HG02623 (cell line): Measurements from ENCODE around the gene CCDC122.

Source experiments
- ATAC-seq: cut with Tn5 transposase; IDR thresholded peaks from one replicate; pipeline ENCODE4 v1.9.1; 2021; ENCODE audit warnings: moderate library complexity; ENCODE audit not compliant: unreplicated experiment

The CCDC122 gene

GRCh38 chr13:43805071-43805468 lies 74.5 kb downstream of the CCDC122 start:
- no peak for ATAC-seq

GRCh38 chr13:43804461-43805070 lies 75.0 kb downstream of the CCDC122 start:
- no peak for ATAC-seq

- no peak for ATAC-seq
These were observed 77.0 kb downstream of the CCDC122 start for GRCh38 chr13:43802511-43802910.

- ATAC-seq = no peak
These were observed 78.7 kb downstream of the CCDC122 start for GRCh38 chr13:43800828-43801227.

- ATAC-seq = no peak
These were observed 80.3 kb downstream of the CCDC122 start for GRCh38 chr13:43799191-43799590.

- no peak for ATAC-seq
These were observed 81.7 kb downstream of the CCDC122 start for GRCh38 chr13:43797869-43798268.

- ATAC-seq = no peak
These were observed 82.4 kb downstream of the CCDC122 start for GRCh38 chr13:43797159-43797558.

GRCh38 chr13:43794416-43794815 lies 85.1 kb downstream of the CCDC122 start:
- no peak for ATAC-seq

- no peak for ATAC-seq
These were observed 87.3 kb downstream of the CCDC122 start for GRCh38 chr13:43792076-43792881.

- no peak for ATAC-seq
These were observed 91.5 kb downstream of the CCDC122 start for GRCh38 chr13:43787997-43788396.

GRCh38 chr13:43787518-43787891 lies 92.0 kb downstream of the CCDC122 start:
- ATAC-seq = no peak

- ATAC-seq = no peak
These were observed 92.6 kb downstream of the CCDC122 start, which contains the start of gene ENOX1 for GRCh38 chr13:43786766-43787517. TSS of gene ENOX1 (minus strand) at chr13:43786972.

GRCh38 chr13:43786472-43786765 lies 93.1 kb downstream of the CCDC122 start:
- ATAC-seq = no peak
